H1 (cell line): ENCODE measurements around the gene FAM181A. TPM values are rescaled to one million over a fixed set of nuclear protein-coding genes. Genes with fewer than 3 reads are reported as not detected.

Experiments used
- CTCF ChIA-PET: fragments of 300-600 bp; sonication (Branson Sonifier 250); formaldehyde crosslinking; loops from one replicate; lab custom pipeline; 2021; ENCODE audit not compliant: partially characterized antibody; lab: Charles Lee
- POLR2A ChIA-PET: fragments of 300-600 bp; sonication (Branson Sonifier 250); formaldehyde crosslinking; loops from one replicate; lab custom pipeline; 2021; ENCODE audit warnings: inconsistent platforms; ENCODE audit not compliant: partially characterized antibody; lab: Charles Lee
- DNase-seq, 2 experiments: peaks; one replicate each; pipeline versions ENCODE4 v3.0.0 to v3.0.0-alpha.2; 2010 to 2022; ENCODE audit warnings: low spot score in 2 of 2, low read depth in 1 of 2, mixed read lengths in 1 of 2
- FAIRE-seq: peaks from 2 replicates; lab custom pipeline; 2011; peaks lifted over from hg19 to GRCh38; lab: Jason Lieb, UNC
- H2AFZ ChIP-seq: 2 replicates; pipeline ENCODE4 v1.8.1; 2012; ENCODE audit warnings: low read length, inconsistent platforms
- H2AK5ac ChIP-seq: 2 replicates; pipeline ENCODE4 v1.6.1; 2013; ENCODE audit warnings: low read depth, low read length
- H2BK120ac ChIP-seq: replicated peaks from 2 replicates; pipeline ENCODE3; 2013; ENCODE audit warnings: low read depth, low read length, inconsistent platforms
- H2BK12ac ChIP-seq: 2 replicates; pipeline ENCODE4 v1.6.1; 2013; ENCODE audit warnings: low read depth, low read length
- H2BK15ac ChIP-seq: 2 replicates; pipeline ENCODE4 v1.6.1; 2013; ENCODE audit warnings: low read length
- H2BK20ac ChIP-seq: 2 replicates; pipeline ENCODE4 v1.6.1; 2013; ENCODE audit warnings: low read length
- H2BK5ac ChIP-seq: 2 replicates; pipeline ENCODE4 v1.6.1; 2013; ENCODE audit warnings: low read depth, low read length
- H3K14ac ChIP-seq: 2 replicates; pipeline ENCODE4 v1.6.1; 2013; ENCODE audit warnings: inconsistent platforms; ENCODE audit not compliant: insufficient read length
- H3K18ac ChIP-seq: 2 replicates; pipeline ENCODE4 v1.6.1; 2013; ENCODE audit warnings: low read length; ENCODE audit errors: extremely low read depth
- H3K23ac ChIP-seq: 2 replicates; pipeline ENCODE4 v1.6.1; 2013; ENCODE audit warnings: inconsistent platforms; ENCODE audit not compliant: insufficient read length
- H3K23me2 ChIP-seq: 2 replicates; pipeline ENCODE4 v1.6.1; 2013; ENCODE audit warnings: low read depth, low read length
- H3K27ac ChIP-seq: 2 replicates; pipeline ENCODE4 v1.6.1; 2011; ENCODE audit warnings: low read depth, low read length, inconsistent platforms
- H3K27me3 ChIP-seq, 4 experiments: replicated peaks in 1 of 4; 1 replicate in 1 of 4; 2 replicates in 3 of 4; pipeline versions ENCODE4 v1.6.1 to v1.8.1; 2011 to 2013; ENCODE audit warnings: low read length in 3 of 4, mild to moderate bottlenecking in 3 of 4, inconsistent platforms in 2 of 4, mixed read lengths in 2 of 4, moderate library complexity in 1 of 4; ENCODE audit not compliant: control insufficient read depth in 3 of 4, insufficient read depth in 3 of 4; ENCODE audit errors: extremely low read depth in 1 of 4
- H3K36me3 ChIP-seq, 4 experiments: 2 replicates each; pipeline versions ENCODE4 v1.6.1 to v1.8.1; 2011 to 2013; ENCODE audit warnings: mild to moderate bottlenecking in 4 of 4, low read length in 3 of 4, moderate library complexity in 2 of 4, control low read depth in 1 of 4, inconsistent platforms in 1 of 4; ENCODE audit not compliant: insufficient read depth in 4 of 4, control insufficient read depth in 2 of 4
- H3K4ac ChIP-seq: replicated peaks from 2 replicates; pipeline ENCODE3; 2013; ENCODE audit warnings: low read length, low read depth, mixed read lengths, inconsistent platforms; ENCODE audit not compliant: insufficient read length
- H3K4me1 ChIP-seq, 4 experiments: replicated peaks in 1 of 4; 1 replicate in 1 of 4; 2 replicates in 3 of 4; pipeline versions ENCODE4 v1.6.1 to v1.8.1; 2011 to 2013; ENCODE audit warnings: low read length in 3 of 4, inconsistent platforms in 2 of 4, mixed read lengths in 1 of 4; ENCODE audit not compliant: insufficient read depth in 4 of 4, control insufficient read depth in 3 of 4
- H3K4me2 ChIP-seq, 2 experiments: 2 replicates each; pipeline versions ENCODE4 v1.6.1 to v1.8.1; 2011 to 2013; ENCODE audit warnings: low read depth in 2 of 2, low read length in 2 of 2, control low read depth in 1 of 2, inconsistent platforms in 1 of 2, mild to moderate bottlenecking in 1 of 2; ENCODE audit not compliant: insufficient read depth in 1 of 2
- H3K4me3 ChIP-seq, 4 experiments: fragments of 200-600, 300-600 bp in 1 of 4; sonication (generic), shearing (Covaris generic), sonication (Bioruptor Twin) in 1 of 4; 2 replicates each; pipeline versions ENCODE4 v1.5.1 to v1.8.1; 2011 to 2016; ENCODE audit warnings: low read length in 4 of 4, low read depth in 3 of 4, control low read depth in 2 of 4, inconsistent platforms in 2 of 4, mild to moderate bottlenecking in 2 of 4, mixed read lengths in 1 of 4, moderate library complexity in 1 of 4; ENCODE audit not compliant: insufficient read depth in 2 of 4; ENCODE audit errors: extremely low read depth in 1 of 4
- H3K56ac ChIP-seq: replicated peaks from 2 replicates; pipeline ENCODE3; 2013; ENCODE audit warnings: low read depth, mild to moderate bottlenecking, mixed read lengths, low read length, inconsistent platforms; ENCODE audit not compliant: insufficient read length
- H3K79me1 ChIP-seq: 2 replicates; pipeline ENCODE4 v1.6.1; 2013; ENCODE audit warnings: low read depth, low read length, control low read depth
- H3K79me2 ChIP-seq, 2 experiments: 2 replicates each; pipeline versions ENCODE4 v1.6.1 to v1.8.1; 2012 to 2013; ENCODE audit warnings: low read length in 2 of 2, mild to moderate bottlenecking in 2 of 2, inconsistent platforms in 1 of 2; ENCODE audit not compliant: insufficient read depth in 2 of 2, control insufficient read depth in 1 of 2
- H3K9ac ChIP-seq, 4 experiments: replicated peaks in 1 of 4; 1 replicate in 1 of 4; 2 replicates in 3 of 4; pipeline versions ENCODE4 v1.6.1 to v1.8.1; 2011 to 2013; ENCODE audit warnings: low read depth in 3 of 4, low read length in 3 of 4, control low read depth in 2 of 4, mild to moderate bottlenecking in 2 of 4, moderate library complexity in 2 of 4, inconsistent platforms in 1 of 4; ENCODE audit errors: extremely low read depth in 1 of 4
- H3K9me3 ChIP-seq, 2 experiments: 2 replicates each; pipeline versions ENCODE4 v1.6.1 to v1.8.1; 2012 to 2013; ENCODE audit warnings: mild to moderate bottlenecking in 2 of 2, moderate library complexity in 2 of 2, control low read depth in 1 of 2, inconsistent platforms in 1 of 2, low read depth in 1 of 2, low read length in 1 of 2, mixed read lengths in 1 of 2; ENCODE audit not compliant: insufficient read depth in 2 of 2
- H4K20me1 ChIP-seq, 2 experiments: replicated peaks in 1 of 2; 2 replicates each; pipeline versions ENCODE3 to v1.8.1; 2011 to 2013; ENCODE audit warnings: inconsistent platforms in 2 of 2, low read length in 2 of 2, mild to moderate bottlenecking in 1 of 2; ENCODE audit not compliant: insufficient read depth in 2 of 2, control insufficient read depth in 1 of 2
- H4K5ac ChIP-seq: 2 replicates; pipeline ENCODE4 v1.6.1; 2013; ENCODE audit warnings: low read length, low read depth, mixed read lengths, inconsistent platforms; ENCODE audit not compliant: insufficient read length
- H4K8ac ChIP-seq: 2 replicates; pipeline ENCODE4 v1.8.0; 2013; ENCODE audit warnings: mild to moderate bottlenecking, moderate library complexity, low read length, inconsistent platforms; ENCODE audit not compliant: insufficient read depth; ENCODE audit errors: extremely low read depth
- H4K91ac ChIP-seq: replicated peaks from 2 replicates; pipeline ENCODE3; 2013; ENCODE audit warnings: low read length, mixed read lengths, inconsistent platforms; ENCODE audit not compliant: insufficient read length
- ASH2L ChIP-seq: fragments of 200-600, 300-600 bp; sonication (generic); IDR thresholded peaks from one replicate; pipeline ENCODE4 v1.7.1; 2017; ENCODE audit warnings: low read length
- ATF2 ChIP-seq: IDR thresholded peaks from 2 replicates; pipeline ENCODE4 v1.6.1; 2012; ENCODE audit warnings: low read length, inconsistent platforms
- CBX8 ChIP-seq: fragments of 300-800, 300-1000 bp; sonication (generic); IDR thresholded peaks from 2 replicates; pipeline ENCODE4 v1.7.1; 2016; ENCODE audit warnings: low read depth, low read length, borderline replicate concordance
- JUN ChIP-seq: IDR thresholded peaks from 2 replicates; pipeline ENCODE4 v1.6.1; 2011; ENCODE audit warnings: low read depth, mild to moderate bottlenecking, improper control_type of control experiment, low read length
- JUND ChIP-seq: IDR thresholded peaks from 2 replicates; pipeline ENCODE4 v1.6.1; 2011; ENCODE audit warnings: mild to moderate bottlenecking, improper control_type of control experiment, low read length
- MAFK ChIP-seq: IDR thresholded peaks from 2 replicates; pipeline ENCODE4 v1.6.1; 2012; ENCODE audit warnings: low read depth, mild to moderate bottlenecking, improper control_type of control experiment, low read length
- RXRA ChIP-seq: IDR thresholded peaks from 2 replicates; pipeline ENCODE4 v1.6.1; 2011; ENCODE audit warnings: low read depth, mild to moderate bottlenecking, low read length, moderate library complexity; ENCODE audit not compliant: insufficient read depth
- SIX5 ChIP-seq: IDR thresholded peaks from 2 replicates; pipeline ENCODE4 v1.6.1; 2011; ENCODE audit warnings: mild to moderate bottlenecking, low read depth, low read length
- SUZ12 ChIP-seq: fragments of 200-600 bp; sonication (generic); IDR thresholded peaks from 2 replicates; pipeline ENCODE4 v1.6.1; 2012; ENCODE audit warnings: mild to moderate bottlenecking, inconsistent platforms, low read length, moderate library complexity, mixed read lengths
- USF2 ChIP-seq: IDR thresholded peaks from 2 replicates; pipeline ENCODE4 v1.6.1; 2011; ENCODE audit warnings: low read length, improper control_type of control experiment
- YY1 ChIP-seq: IDR thresholded peaks from 2 replicates; pipeline ENCODE4 v1.6.1; 2011; ENCODE audit warnings: low read depth, mild to moderate bottlenecking, low read length
- WGBS, 2 experiments: shearing (Covaris generic) in 1 of 2; methylation state at CpG; one replicate each; pipeline versions ENCODE4 v1.1.6 to v1.1.7; 2013 to 2015; ENCODE audit warnings: low lambda C conversion rate in 2 of 2, mixed read lengths in 2 of 2, inconsistent platforms in 1 of 2, low coverage in 1 of 2, missing lambda C conversion rate in 1 of 2; ENCODE audit not compliant: insufficient replicate concordance in 2 of 2, insufficient coverage in 1 of 2, insufficient read length in 1 of 2; ENCODE audit errors: extremely low coverage in 1 of 2, missing lambda C conversion rate in 1 of 2; 5-methylcytosine and 5-hydroxymethylcytosine counted together
- polyA plus RNA-seq, 7 experiments: library from polyadenylated mRNA; depleted of rRNA in 3 of 7; stranded (reverse) in 5 of 7; unstranded in 2 of 7; fragments of >200 nt in 5 of 7; fragments of 200-250 nt in 2 of 7; gene quantifications; 1 replicate in 5 of 7; 2 replicates in 1 of 7; 4 replicates in 1 of 7; pipeline versions ENCODE4 v1.2.1 to v1.2.3, GENCODE V29; 2011 to 2013; ENCODE audit warnings: missing spikeins in 2 of 7, mixed read lengths in 2 of 7
- total RNA-seq: library from RNA; stranded (reverse); fragmentation: NEBNext Ultra II Directional; extraction: Animal tissue kit (Norgen Biotek cat#: 25700); gene quantifications from 2 replicates; pipeline ENCODE4 v1.2.1, GENCODE V29; 2021

The FAM181A gene
- total and polyA plus RNA-seq, 2 of the 8 experiments (the other 6 are each of a cell fraction or from before 2014, with no cell fraction given): not detected

GRCh38 chr14:93892505-93892839, 34.7 kb upstream of the FAM181A start:
- H2AK5ac ChIP-seq: no peak overlapping the region
- no peak overlapping the region for H2BK12ac ChIP-seq
- H4K20me1 ChIP-seq: no peaks in the 10 kb centered on the region
- H3K4me2 ChIP-seq: no peak overlapping the region
- no peaks in the 10 kb centered on the region for H3K36me3 ChIP-seq
- FAIRE-seq (no peak), DNase-seq (no peak)
- no peak overlapping the region for H2BK20ac ChIP-seq
- peaks cover 4 to 20% (median 10%) of the 10 kb centered on the region in 4 experiments for H3K4me1 ChIP-seq
- H3K4me3 ChIP-seq: no peak overlapping the region
- no peaks in the 10 kb centered on the region for H3K79me2 ChIP-seq
- no peak overlapping the region for H4K8ac ChIP-seq
- H3K56ac ChIP-seq: no peak overlapping the region
- H3K23me2 ChIP-seq: no peaks in the 10 kb centered on the region; the same call in 1 of the 2 replicates
- H3K27ac ChIP-seq: no peak overlapping the region
- no peak overlapping the region for H3K23ac ChIP-seq
- 67% methylated on average over 5 of the region's 5 CpGs; no CpG with 5 or more reads in 1 of the 2 experiments for WGBS, 2 experiments
- H3K79me1 ChIP-seq: no peaks in the 10 kb centered on the region
- no peak overlapping the region for H3K9ac ChIP-seq
- ChIA-PET POLR2A (no interaction called here), CTCF (interaction anchor here (0.7 to 8.6 kb wide), 18 partner anchors 11 to 273 kb away, joined by 3 to 57 read pairs (median 4); no protein-coding TSS in a partner anchor)
- H4K5ac ChIP-seq: no peak overlapping the region
- H2AFZ ChIP-seq: peak overlapping the region; percentile 72; the same call in 1 of the 2 replicates
- no peak overlapping the region for H2BK15ac ChIP-seq
- H3K18ac ChIP-seq: no peak overlapping the region
- no peak overlapping the region for H2BK120ac ChIP-seq
- no peak overlapping the region for H3K4ac ChIP-seq
- H3K14ac ChIP-seq: no peak overlapping the region
- H4K91ac ChIP-seq: no peak overlapping the region
- H3K27me3 ChIP-seq: no peaks in the 10 kb centered on the region; a peak in 1 of 7 replicates
- no peaks in the 10 kb centered on the region for H3K9me3 ChIP-seq
- H2BK5ac ChIP-seq: no peak overlapping the region
- TF ChIP-seq USF2 (no peak), ASH2L (no peak), JUN (no peak), JUND (no peak), RXRA (no peak), YY1 (no peak), CBX8 (no peak), SIX5 (no peak), ATF2 (no peak), SUZ12 (no peak), MAFK (no peak)
